NCI-H2227 (cell line): ENCODE results near the gene PLEKHM3.
A peak's percentile ranks its signal among the peaks of the same experiment; 100 is the strongest.
"Not testable (repeated sequence)": the region's sequence is repeated elsewhere in the genome, so short reads cannot be mapped to it uniquely, and the experiment has no call there.

Experiments used
- DNase-seq: peaks from one replicate; lab custom pipeline; 2025; ENCODE audit not compliant: unreplicated experiment; lab: John Stamatoyannopoulos, UW

PLEKHM3 gene

GRCh38 chr2:207926989-207927300 is 98.4 kb downstream of the PLEKHM3 start:
- DNase-seq, result no peak

- DNase-seq, result no peak
Observed at GRCh38 chr2:207926133-207926988, 99.0 kb downstream of the PLEKHM3 start.

- DNase-seq, result no peak
Observed at GRCh38 chr2:207925601-207926000, 99.7 kb downstream of the PLEKHM3 start.

DNA sequence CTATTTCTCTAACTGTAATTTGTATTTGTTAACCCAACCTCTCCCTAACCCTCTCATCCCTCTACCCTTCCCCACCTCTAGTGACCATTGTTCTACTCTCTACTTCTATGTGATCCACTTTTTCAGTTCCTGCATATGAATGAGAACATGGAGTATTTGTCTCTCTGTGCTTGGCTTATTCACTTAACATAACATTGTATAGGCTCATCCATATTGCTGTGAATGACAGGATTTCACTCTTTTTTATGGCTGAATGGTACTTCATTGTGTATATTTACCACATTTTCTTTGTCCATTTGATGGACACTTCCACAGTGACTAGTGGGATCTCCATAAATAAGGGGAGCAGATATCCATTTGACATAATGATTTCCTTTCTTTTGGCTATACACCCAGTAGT is 103.7 kb downstream of the PLEKHM3 start:
- no peak for DNase-seq

GRCh38 chr2:207920721-207921120 is 104.6 kb downstream of the PLEKHM3 start:
- no peak for DNase-seq

GRCh38 chr2:207920321-207920720 is 105.0 kb downstream of the PLEKHM3 start:
- DNase-seq, result no peak

- peak; percentile 31 for DNase-seq
Observed at GRCh38 chr2:207919164-207919919, 106.0 kb downstream of the PLEKHM3 start.

DNA sequence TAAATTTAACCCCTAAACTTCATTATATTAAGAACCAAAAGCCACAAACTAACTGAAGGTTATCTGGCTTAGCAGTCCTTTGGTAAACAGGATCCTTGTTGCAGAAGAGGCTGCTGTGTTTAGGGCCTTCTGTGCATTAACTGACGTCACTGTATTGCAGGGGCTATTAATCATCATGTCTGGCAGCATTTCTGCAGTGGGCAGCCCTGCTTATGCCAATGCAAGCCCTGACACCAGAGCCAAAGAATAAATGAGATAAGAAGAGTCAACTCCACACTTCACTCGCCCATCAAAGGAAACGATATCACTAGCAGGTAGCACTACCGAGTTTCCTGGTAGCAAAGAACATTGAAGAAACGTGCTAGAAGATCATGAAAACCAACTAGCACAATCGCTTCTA is 110.6 kb downstream of the PLEKHM3 start:
- peak; percentile 27 for DNase-seq

DNA sequence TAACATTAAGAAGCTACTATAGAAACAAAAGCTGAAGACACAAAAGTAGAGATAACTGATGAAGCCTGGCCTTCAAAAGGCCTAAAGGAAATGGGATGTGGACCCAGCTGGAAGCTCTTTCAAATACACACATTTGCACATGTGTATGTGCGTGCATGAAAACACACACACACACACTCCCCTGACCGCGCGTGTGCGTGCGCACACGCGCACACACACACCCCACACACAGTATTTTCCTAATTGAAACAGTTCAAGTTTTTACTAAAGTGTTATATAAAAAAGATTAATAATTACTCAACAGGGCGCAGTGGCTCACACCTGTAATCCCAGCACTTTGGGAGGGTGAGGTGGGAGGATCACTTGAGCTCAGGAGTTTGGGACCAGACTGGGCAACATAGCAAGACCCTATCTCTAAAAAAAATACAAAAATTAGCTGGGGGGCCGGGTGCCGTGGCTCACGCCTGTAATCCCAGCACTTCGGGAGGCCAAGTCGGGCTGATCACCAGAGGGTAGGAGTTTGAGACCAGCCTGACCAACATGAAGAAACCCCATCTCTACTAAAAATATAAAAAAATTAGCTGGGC is 111.5 kb downstream of the PLEKHM3 start:
- no peak for DNase-seq

- no peak for DNase-seq
Observed at GRCh38 chr2:207911856-207912255, 113.5 kb downstream of the PLEKHM3 start.

DNA sequence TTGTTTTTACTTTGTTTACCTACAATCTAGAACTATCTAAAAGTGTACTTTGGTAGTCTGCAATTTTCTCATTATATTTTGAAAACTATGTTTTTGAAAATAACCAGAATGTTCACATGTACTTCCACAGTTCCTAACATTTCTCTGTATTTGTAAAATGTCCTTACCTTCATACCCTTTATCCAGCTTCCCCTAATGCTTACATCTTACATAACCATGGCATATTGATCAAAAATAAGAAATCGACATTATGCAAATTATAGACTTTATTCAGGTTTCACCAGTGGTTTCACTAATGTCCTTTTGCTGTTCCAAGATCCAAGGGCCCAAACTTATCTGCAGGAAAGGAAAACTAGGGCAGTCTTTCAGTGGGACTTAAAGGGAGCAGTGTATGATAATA is 114.1 kb downstream of the PLEKHM3 start:
- DNase-seq, result no peak

- DNase-seq, result not testable (repeated sequence)
Observed at GRCh38 chr2:207906495-207906894, 118.8 kb downstream of the PLEKHM3 start.

- DNase-seq, result no peak
Observed at GRCh38 chr2:207905546-207905945, 119.8 kb downstream of the PLEKHM3 start.

DNA sequence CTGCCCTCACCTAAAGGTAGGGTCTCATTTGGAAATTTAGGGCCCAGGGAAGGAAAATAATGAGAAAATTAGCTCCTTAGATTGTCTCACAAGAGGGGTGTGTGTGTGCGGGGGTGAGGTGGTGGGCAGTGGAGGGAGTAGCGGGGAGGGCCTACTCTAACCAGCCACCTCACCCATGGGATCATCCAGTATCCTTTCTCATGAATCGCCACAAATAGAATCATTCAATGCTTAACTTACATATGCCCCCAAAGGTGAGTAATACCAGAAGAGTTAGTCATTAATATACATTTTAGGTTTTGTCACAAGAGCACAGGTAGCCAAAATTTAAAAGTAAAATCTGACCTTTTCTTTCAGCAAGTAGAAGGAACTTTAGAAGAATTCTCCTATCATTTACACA is 122.1 kb downstream of the PLEKHM3 start:
- DNase-seq, result no peak

DNA sequence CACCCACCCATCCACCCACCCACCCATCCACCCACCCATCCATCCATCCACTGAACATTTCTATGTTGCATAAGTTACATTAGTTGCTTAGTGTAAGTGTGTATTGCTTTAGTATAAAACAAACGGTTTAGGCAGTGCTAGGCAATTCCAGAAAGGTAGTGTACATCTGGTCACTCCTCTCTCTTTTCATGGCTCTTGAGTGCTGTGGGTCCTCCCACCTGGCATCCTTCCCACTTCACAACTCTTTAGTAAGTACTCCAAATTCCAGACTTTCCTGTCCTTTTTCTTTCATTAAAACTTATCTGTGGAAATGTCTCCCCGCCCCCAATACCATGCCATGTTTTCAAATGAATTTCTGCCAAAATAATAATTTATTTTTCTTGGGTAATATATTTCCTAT is 122.5 kb downstream of the PLEKHM3 start:
- DNase-seq, result peak; percentile 40

GRCh38 chr2:207901829-207902228 is 123.5 kb downstream of the PLEKHM3 start:
- DNase-seq, result no peak

- DNase-seq, result peak; percentile 70
Observed at GRCh38 chr2:207901401-207901800, 123.9 kb downstream of the PLEKHM3 start.

- no peak for DNase-seq
Observed at GRCh38 chr2:207898354-207898695, 127.0 kb downstream of the PLEKHM3 start.

DNA sequence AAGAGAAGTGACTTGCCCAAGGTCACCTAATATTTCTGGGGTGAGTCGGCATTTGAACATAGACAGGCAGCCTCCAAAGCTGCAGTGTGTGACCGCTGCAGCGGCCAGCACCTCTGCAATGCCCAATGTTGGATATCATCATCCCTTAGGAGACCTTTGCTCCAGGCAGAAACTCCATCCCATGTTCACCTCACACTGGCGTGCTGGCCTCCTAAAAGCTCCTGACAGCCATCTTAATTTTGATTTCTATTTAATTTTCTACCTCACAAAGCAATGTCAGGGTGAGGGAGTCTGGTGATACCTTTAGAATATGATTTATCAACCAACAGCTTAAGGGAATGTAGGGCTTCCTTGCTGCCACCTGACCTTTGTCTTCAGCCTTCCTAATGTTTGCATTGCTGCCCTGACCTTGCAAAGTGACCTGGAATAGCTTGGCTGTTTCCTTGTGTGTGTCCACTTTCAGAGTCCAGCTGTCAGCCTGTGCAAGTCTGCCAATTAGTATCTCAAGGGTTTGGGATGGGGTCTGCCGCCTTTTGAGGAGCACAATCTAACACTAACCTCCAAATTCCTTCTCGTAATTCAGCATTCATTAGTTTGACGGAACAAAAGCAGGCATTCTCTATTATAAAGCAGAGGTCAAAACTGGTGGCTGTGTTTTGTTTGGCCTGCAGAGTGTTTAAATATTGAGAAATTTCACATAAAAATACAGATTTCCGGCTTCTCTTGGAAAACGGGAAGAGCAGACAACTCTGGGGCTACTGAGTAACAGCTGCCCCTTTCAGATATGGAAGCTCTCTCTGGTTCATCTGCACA is 127.6 kb downstream of the PLEKHM3 start:
- no peak for DNase-seq

- DNase-seq, result peak; percentile 89
Observed at GRCh38 chr2:207896525-207897285, 128.6 kb downstream of the PLEKHM3 start.
